HEK293 (cell line): Measurements from ENCODE around the gene CEP170B.

Experiments used
- CTCF ChIA-PET: fragments of 350-600 bp; formaldehyde crosslinking; extraction: SDS; loops from one replicate; lab custom pipeline; 2021; ENCODE audit warnings: antibody characterized with exemption; lab: Yijun Ruan, JAX
- POLR2A ChIA-PET: fragments of 300-600 bp; formaldehyde crosslinking; extraction: SDS; loops from one replicate; lab custom pipeline; 2020; ENCODE audit warnings: antibody characterized with exemption, inconsistent platforms; lab: Yijun Ruan, JAX
- H3K27ac ChIP-seq: fragments of 200-500 bp; sonication (Bioruptor generic); 2 replicates; pipeline ENCODE4 v1.5.1; 2014; ENCODE audit warnings: low read depth, low read length, control low read depth, inconsistent platforms; ENCODE audit errors: extremely low read depth
- H3K36me3 ChIP-seq, 2 experiments: fragments of 200-500 bp in 1 of 2; sonication (Bioruptor generic) in 1 of 2; 1 replicate in 1 of 2; 2 replicates in 1 of 2; pipeline ENCODE4 v1.5.1; 2014 to 2017; ENCODE audit warnings: inconsistent platforms in 2 of 2, low read length in 2 of 2; ENCODE audit not compliant: control insufficient read depth in 2 of 2, insufficient read depth in 1 of 2
- H3K4me1 ChIP-seq: fragments of 200-500 bp; sonication (Bioruptor generic); 2 replicates; pipeline ENCODE4 v1.5.1; 2014; ENCODE audit warnings: mild to moderate bottlenecking, low read length, inconsistent platforms; ENCODE audit not compliant: control insufficient read depth, insufficient read depth
- H3K4me3 ChIP-seq: 2 replicates; pipeline ENCODE4 v1.5.1; 2011; ENCODE audit warnings: low read depth, mild to moderate bottlenecking, control low read depth, low read length, moderate library complexity
- H3K9me3 ChIP-seq: fragments of 200-500 bp; sonication (Bioruptor generic); 2 replicates; pipeline ENCODE4 v1.5.1; 2014; ENCODE audit warnings: low read depth, low read length, inconsistent platforms; ENCODE audit not compliant: control insufficient read depth, insufficient read depth
- CTCF ChIP-seq: fragments of 450-650 bp; formaldehyde crosslinking; IDR thresholded peaks from 2 replicates; pipeline ENCODE4 v1.5.1; 2016; ENCODE audit warnings: missing biosample characterization, missing genetic modification characterization
- EGR2 ChIP-seq: fragments of 450-650 bp; formaldehyde crosslinking; IDR thresholded peaks from 2 replicates; pipeline ENCODE4 v1.5.1; 2016; ENCODE audit warnings: low read depth, missing biosample characterization, missing genetic modification characterization
- FEZF1 ChIP-seq: fragments of 450-650 bp; formaldehyde crosslinking; IDR thresholded peaks from 2 replicates; pipeline ENCODE4 v1.5.1; 2016; ENCODE audit warnings: missing biosample characterization, missing genetic modification characterization
- GLI4 ChIP-seq: fragments of 450-650 bp; formaldehyde crosslinking; IDR thresholded peaks from 2 replicates; pipeline ENCODE4 v1.5.1; 2016; ENCODE audit warnings: missing biosample characterization, missing genetic modification characterization
- HIC1 ChIP-seq: fragments of 450-650 bp; formaldehyde crosslinking; IDR thresholded peaks from 2 replicates; pipeline ENCODE4 v1.5.1; 2016; ENCODE audit warnings: missing biosample characterization, missing genetic modification characterization
- HOXD13 ChIP-seq: sonication (generic); formaldehyde crosslinking; IDR thresholded peaks from 2 replicates; pipeline ENCODE4 v1.8.0; 2022; ENCODE audit warnings: missing genetic modification reagents, borderline replicate concordance
- MZF1 ChIP-seq: fragments of 450-650 bp; formaldehyde crosslinking; IDR thresholded peaks from 2 replicates; pipeline ENCODE4 v1.5.1; 2017; ENCODE audit warnings: missing biosample characterization, missing genetic modification characterization, borderline replicate concordance
- SP2 ChIP-seq: fragments of 450-650 bp; formaldehyde crosslinking; IDR thresholded peaks from 2 replicates; pipeline ENCODE4 v1.5.1; 2016; ENCODE audit warnings: missing biosample characterization, missing genetic modification characterization
- WT1 ChIP-seq: fragments of 450-650 bp; formaldehyde crosslinking; IDR thresholded peaks from 2 replicates; pipeline ENCODE4 v1.5.1; 2016; ENCODE audit warnings: missing biosample characterization, missing genetic modification characterization
- ZBTB10 ChIP-seq: fragments of 450-650 bp; formaldehyde crosslinking; IDR thresholded peaks from 2 replicates; pipeline ENCODE4 v1.5.1; 2016; ENCODE audit warnings: missing biosample characterization, missing genetic modification characterization
- ZFHX2 ChIP-seq: fragments of 450-650 bp; formaldehyde crosslinking; conservative IDR thresholded peaks from 2 replicates; pipeline ENCODE4 v1.5.1; 2016; ENCODE audit warnings: missing biosample characterization, missing genetic modification characterization
- ZNF391 ChIP-seq: fragments of 450-650 bp; formaldehyde crosslinking; IDR thresholded peaks from 2 replicates; pipeline ENCODE4 v1.5.1; 2016; ENCODE audit warnings: low read depth, missing biosample characterization, missing genetic modification characterization, borderline replicate concordance
- ZNF521 ChIP-seq: fragments of 450-650 bp; formaldehyde crosslinking; IDR thresholded peaks from 2 replicates; pipeline ENCODE4 v1.5.1; 2017; ENCODE audit warnings: missing biosample characterization, mild to moderate bottlenecking, missing genetic modification characterization

The CEP170B gene

GRCh38 chr14:104887623-104888488 lies 22.8 kb downstream of the CEP170B start:
- Histone ChIP-seq H3K36me3 (peaks cover 0 to 58% of the 10 kb centered on the region in 2 experiments; a peak in 1 of 3 replicates), H3K4me1 (no peaks in the 10 kb centered on the region), H3K4me3 (no peak overlapping the region), H3K9me3 (no peaks in the 10 kb centered on the region), H3K27ac (no peak overlapping the region)
- CTCF ChIA-PET: no interaction called here
- POLR2A ChIA-PET: interaction anchor here (1.4 kb wide), 1 partner anchor 7 kb away, joined by 3 read pairs; no protein-coding TSS in a partner anchor
- TF ChIP-seq ZNF391 (tag by site-specific recombination) (no peak), CTCF (tag by site-specific recombination) (no peak), MZF1 (tag by site-specific recombination) (no peak), GLI4 (no peak), WT1 (tag by site-specific recombination) (no peak), FEZF1 (no peak)

- no peaks in the 10 kb centered on the region for H3K9me3 ChIP-seq
- POLR2A ChIA-PET: interaction anchor here (1.4 kb wide), 1 partner anchor 8 kb away, joined by 3 read pairs; no protein-coding TSS in a partner anchor
- H3K27ac ChIP-seq: no peak overlapping the region
- no peak overlapping the region for H3K4me3 ChIP-seq
- CTCF ChIA-PET: no interaction called here
- H3K4me1 ChIP-seq: no peaks in the 10 kb centered on the region
- H3K36me3 ChIP-seq: peaks cover 0 to 58% of the 10 kb centered on the region in 2 experiments; a peak in 1 of 3 replicates
- peak; percentile 32 for TF ChIP-seq SP2 (tag by site-specific recombination)
- TF ChIP-seq HIC1: peak; percentile 8; the same call in 1 of the 2 replicates
- TF ChIP-seq ZNF521 (tag by site-specific recombination): no peak
- no peak for TF ChIP-seq ZBTB10 (tag by site-specific recombination)
- peak; percentile 83 for TF ChIP-seq ZFHX2
- TF ChIP-seq HOXD13 (CRISPR knock-in tag): no peak
- peak; percentile 62; the same call in 1 of the 2 replicates for TF ChIP-seq EGR2 (tag by site-specific recombination)
Observed at GRCh38 chr14:104888489-104889374, 23.7 kb downstream of the CEP170B start.
